ENCODE data around the gene AMBP. TPM values are rescaled to one million over a fixed set of nuclear protein-coding genes. Genes with fewer than 3 reads are reported as not detected.

The AMBP gene
- total RNA-seq, 1 donor from 2014 or later, result not detected

GRCh38 chr9:114027863-114028465 lies 50.1 kb downstream of the AMBP start:
- no peak for TF ChIP-seq CTCF (IDR thresholded peaks at IDR 0.05; ENCODE audit: insufficient read depth, low read length, poor library complexity, severe bottlenecking)

GRCh38 chr9:114027159-114027862 lies 50.8 kb downstream of the AMBP start:
- Histone ChIP-seq H3K4me3 (ENCODE audit: low read depth, low read length) (no peak overlapping the region), H3K27me3 (ENCODE audit: control insufficient read depth, insufficient read depth, low read length) (no peaks in the 10 kb centered on the region), H3K36me3 (ENCODE audit: control insufficient read depth, insufficient read depth, low read length) (no peaks in the 10 kb centered on the region)
- no peak for DNase-seq (ENCODE audit: low read depth)
- no peak for TF ChIP-seq CTCF (IDR thresholded peaks at IDR 0.05; ENCODE audit: insufficient read depth, low read length, poor library complexity, severe bottlenecking)

More at GRCh38 chr9:114027863-114028465, 50.1 kb downstream of the AMBP start:
- H3K4me3 ChIP-seq (ENCODE audit: low read depth, low read length), result no peak overlapping the region
- no peaks in the 10 kb centered on the region for H3K27me3 ChIP-seq (ENCODE audit: control insufficient read depth, insufficient read depth, low read length)
- DNase-seq (ENCODE audit: low read depth), result no peak
- H3K36me3 ChIP-seq (ENCODE audit: control insufficient read depth, insufficient read depth, low read length), result peaks cover 3% of the 10 kb centered on the region

- Histone ChIP-seq H3K36me3 (ENCODE audit: control insufficient read depth, insufficient read depth, low read length) (no peaks in the 10 kb centered on the region), H3K27me3 (ENCODE audit: control insufficient read depth, insufficient read depth, low read length) (no peaks in the 10 kb centered on the region), H3K4me3 (ENCODE audit: low read depth, low read length) (no peak overlapping the region)
- no peak for DNase-seq (ENCODE audit: low read depth)
- no peak for TF ChIP-seq CTCF (IDR thresholded peaks at IDR 0.05; ENCODE audit: insufficient read depth, low read length, poor library complexity, severe bottlenecking)
Observed at GRCh38 chr9:114026335-114026734, 51.8 kb downstream of the AMBP start.

- TF ChIP-seq CTCF (IDR thresholded peaks at IDR 0.05; ENCODE audit: insufficient read depth, low read length, poor library complexity, severe bottlenecking), result no peak
- DNase-seq (ENCODE audit: low read depth), result no peak
- no peaks in the 10 kb centered on the region for H3K27me3 ChIP-seq (ENCODE audit: control insufficient read depth, insufficient read depth, low read length)
- no peak overlapping the region for H3K4me3 ChIP-seq (ENCODE audit: low read depth, low read length)
- H3K36me3 ChIP-seq (ENCODE audit: control insufficient read depth, insufficient read depth, low read length), result no peaks in the 10 kb centered on the region
Observed at GRCh38 chr9:114025760-114026159, 52.3 kb downstream of the AMBP start.

GRCh38 chr9:114025196-114025753 lies 52.8 kb downstream of the AMBP start:
- H3K27me3 ChIP-seq (ENCODE audit: control insufficient read depth, insufficient read depth, low read length), result no peaks in the 10 kb centered on the region
- DNase-seq (ENCODE audit: low read depth), result no peak
- H3K36me3 ChIP-seq (ENCODE audit: control insufficient read depth, insufficient read depth, low read length), result no peaks in the 10 kb centered on the region
- no peak for TF ChIP-seq CTCF (IDR thresholded peaks at IDR 0.05; ENCODE audit: insufficient read depth, low read length, poor library complexity, severe bottlenecking)
- H3K4me3 ChIP-seq (ENCODE audit: low read depth, low read length), result no peak overlapping the region
